Measurements from ENCODE around the gene MED9. TPM values are rescaled to one million over a fixed set of nuclear protein-coding genes. Genes with fewer than 3 reads are reported as not detected.

MED9 gene
- total and polyA plus RNA-seq, 2 of the 4 experiments (the other 2 are of a cell fraction), result 6.1 to 10.1 TPM

DNA sequence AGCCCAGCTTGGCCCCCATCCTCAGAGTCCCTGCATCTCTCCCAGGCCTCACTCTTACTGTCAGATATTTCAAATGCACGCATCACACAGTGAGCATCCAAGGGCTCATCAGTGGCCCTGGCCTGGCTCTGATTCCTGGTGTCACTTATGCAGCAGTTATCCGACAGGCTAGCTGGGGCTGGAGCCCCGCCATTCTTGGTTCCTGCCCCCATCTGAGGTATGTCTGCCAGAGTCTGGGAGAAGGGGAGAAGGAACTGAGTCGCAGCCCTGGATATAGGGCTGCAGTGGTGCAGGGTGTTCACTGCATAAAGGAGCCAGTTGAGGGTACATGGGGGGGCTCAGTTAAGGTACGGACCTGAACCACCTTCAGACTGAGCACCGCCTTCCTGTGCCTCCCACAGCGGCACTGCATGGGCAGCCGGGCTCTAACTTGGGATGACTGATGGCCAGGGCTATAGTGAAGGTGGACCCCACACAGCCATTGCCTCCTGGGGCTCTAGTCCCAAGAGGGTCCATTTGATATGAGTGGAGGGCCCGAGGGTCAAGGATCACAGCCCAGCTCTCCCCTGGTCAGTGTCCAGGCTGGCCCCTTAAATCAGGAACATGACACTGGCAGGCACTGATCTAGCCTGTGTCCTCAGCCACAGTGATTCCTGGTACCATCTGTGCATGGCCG is 21.2 kb downstream of the MED9 start:
- in situ Hi-C loops (cut with MboI; ENCODE audit: low sequenced_read_pairs) (loop anchor here (5.0 kb wide), 2 partner anchors 141 to 144 kb away; no protein-coding TSS in a partner anchor), intact Hi-C loops (cut with micrococcal nuclease) (loop anchor here (1.0 to 5.0 kb wide), 3 partner anchors 72 to 143 kb away; no protein-coding TSS in a partner anchor), dilution Hi-C loops (cut with HindIII; ENCODE audit: low sequenced_read_pairs, unreplicated experiment) (no loop called here)
- no peak for TF ChIP-seq CHD1 (IDR thresholded peaks at IDR 0.05; ENCODE audit: low read depth, low read length)
- TF ChIP-seq CEBPB (IDR thresholded peaks at IDR 0.05; ENCODE audit: low read depth, low read length), result no peak
- no peak for TF ChIP-seq MXI1 (IDR thresholded peaks at IDR 0.05; ENCODE audit: borderline replicate concordance, low read depth, low read length)
- TF ChIP-seq RFX5 (IDR thresholded peaks at IDR 0.05; ENCODE audit: low read depth, low read length), result no peak
- H2BK120ac ChIP-seq (ENCODE audit: low read depth, low read length), result no peak overlapping the region
- ChIA-PET CTCF (interaction anchor here (1.1 to 2.1 kb wide), 4 partner anchors 18 to 142 kb away, joined by 3 to 13 read pairs (median 4); no protein-coding TSS in a partner anchor), POLR2A (ENCODE audit: unreplicated experiment) (no interaction called here)
- H3K23ac ChIP-seq (ENCODE audit: low read depth, low read length), result no peak overlapping the region
- ATAC-seq (ENCODE audit: low read depth), result no peak
- no peak overlapping the region for H4K91ac ChIP-seq (ENCODE audit: insufficient read depth, low read depth, low read length)
- H2AK9ac ChIP-seq (replicated peaks; ENCODE audit: low read depth, low read length, poor library complexity), result no peak overlapping the region
- peaks cover 3% of the 10 kb centered on the region; the same call in 1 of the 2 replicates for H3K27me3 ChIP-seq (ENCODE audit: control insufficient read depth, insufficient read depth, low read length)
- peaks cover 7% of the 10 kb centered on the region; the same call in 1 of the 2 replicates for H4K20me1 ChIP-seq (ENCODE audit: insufficient read depth, low read length)
- no peak overlapping the region for H2AFZ ChIP-seq (replicated peaks; ENCODE audit: low read length, poor library complexity)
- no peaks in the 10 kb centered on the region for H3K9me1 ChIP-seq (ENCODE audit: insufficient read depth, low read length)
- no peak overlapping the region for H3K4me2 ChIP-seq (ENCODE audit: low read depth, low read length)
- H3K4me3 ChIP-seq (ENCODE audit: insufficient read depth, low read depth, low read length), result no peak overlapping the region
- no peak overlapping the region for H2BK20ac ChIP-seq (ENCODE audit: low read depth, low read length)
- H4K8ac ChIP-seq (ENCODE audit: low read depth in 2 of 2, low read length in 2 of 2), result no peak overlapping the region
- H2BK5ac ChIP-seq (ENCODE audit: low read depth, low read length, poor library complexity, severe bottlenecking), result no peak overlapping the region
- no peak overlapping the region for H2BK15ac ChIP-seq (ENCODE audit: low read depth, low read length)
- peaks cover 0 to 6% of the 10 kb centered on the region in 2 experiments; a peak in 1 of 4 replicates for H3K79me1 ChIP-seq (ENCODE audit: low read depth in 1 of 2, low read length in 2 of 2)
- H3K14ac ChIP-seq (replicated peaks; ENCODE audit: low read depth, low read length), result no peak overlapping the region
- H3K18ac ChIP-seq (ENCODE audit: low read depth, low read length), result no peak overlapping the region
- peaks cover 7% of the 10 kb centered on the region; the same call in 1 of the 2 replicates for H3K4me1 ChIP-seq (ENCODE audit: control insufficient read depth, insufficient read depth, low read length)
- H3K36me3 ChIP-seq (ENCODE audit: control insufficient read depth, insufficient read depth, low read length), result no peaks in the 10 kb centered on the region
- no peaks in the 10 kb centered on the region; the same call in 1 of the 2 replicates for H3K9me3 ChIP-seq (ENCODE audit: control insufficient read depth, insufficient read depth, low read length)
- no peak overlapping the region for H2AK5ac ChIP-seq (ENCODE audit: low read depth, low read length)
- H3K56ac ChIP-seq (ENCODE audit: extremely low read depth, insufficient read depth, low read length), result no peak overlapping the region
- no peak overlapping the region for H4K5ac ChIP-seq (ENCODE audit: low read depth, low read length)
- 69% methylated on average over 2 of the region's 10 CpGs; no CpG with 5 or more reads in 1 of the 2 experiments for WGBS, 2 experiments (ENCODE audit: extremely low coverage in 2 of 2, insufficient read length in 1 of 2)
- H3K27ac ChIP-seq (ENCODE audit: insufficient read depth, low read length), result no peak overlapping the region
- no peak overlapping the region for H3K9ac ChIP-seq (ENCODE audit: low read depth, low read length)
- DNase-seq, result no peak
- BruUV-seq (replicated peaks), result no TSS peak
- H3K4ac ChIP-seq (ENCODE audit: low read depth, low read length), result no peak overlapping the region
